Activated CD4-positive, alpha-beta T cell treated with anti-CD3 and anti-CD28 coated beads for 36 hours (primary cell): ENCODE results near the gene SFMBT2. TPM values are rescaled to one million over a fixed set of nuclear protein-coding genes. Genes with fewer than 3 reads are reported as not detected.

Source experiments
- ATAC-seq: fragments of 200-7000 bp; cut with Tn5 transposase; one replicate; pipeline ENCODE4 v1.10.0; 2021; ENCODE audit warnings: mild to moderate bottlenecking, moderate library complexity
- CTCF ChIA-PET: fragments of 350-600 bp; sonication (Branson Sonifier 250); formaldehyde crosslinking; loops from one replicate; lab custom pipeline; 2021; ENCODE audit warnings: antibody characterized with exemption; lab: Charles Lee
- POLR2A ChIA-PET: fragments of 350-600 bp; sonication (Branson Sonifier 250); formaldehyde crosslinking; loops from one replicate; lab custom pipeline; 2021; ENCODE audit warnings: antibody characterized with exemption, inconsistent platforms; lab: Charles Lee
- DNase-seq: peaks from one replicate; pipeline ENCODE4 v3.0.0-alpha.2; 2020
- H3K27ac Mint-ChIP-seq: one replicate; pipeline ENCODE4 v1.8.0; 2021; ENCODE audit warnings: mixed read lengths
- H3K27me3 Mint-ChIP-seq: one replicate; pipeline ENCODE4 v1.8.0; 2021; ENCODE audit warnings: mixed read lengths
- H3K36me3 Mint-ChIP-seq: one replicate; pipeline ENCODE4 v1.8.0; 2021; ENCODE audit warnings: low read depth, mixed read lengths
- H3K4me1 Mint-ChIP-seq: one replicate; pipeline ENCODE4 v1.8.0; 2021; ENCODE audit warnings: mixed read lengths
- H3K4me3 Mint-ChIP-seq: one replicate; pipeline ENCODE4 v1.8.0; 2021; ENCODE audit warnings: mild to moderate bottlenecking, moderate library complexity, mixed read lengths
- H3K9me3 Mint-ChIP-seq: one replicate; pipeline ENCODE4 v1.8.0; 2021; ENCODE audit warnings: low read depth, mixed read lengths
- intact Hi-C, 2 experiments: fragments of 100-400 bp; cut with DNase I in 1 of 2; cut with micrococcal nuclease in 1 of 2; formaldehyde crosslinking; loops; one replicate each; pipeline versions ENCODE4 v1.14.2 to v1.15.1; 2022 to 2024; cut with DNase I, micrococcal nuclease
- total RNA-seq, 2 experiments: library from RNA; stranded (reverse); gene quantifications; one replicate each; pipeline ENCODE4 v1.2.3, GENCODE V29; 2021

The SFMBT2 gene
- total RNA-seq, 2 experiments from 2014 or later: 17.6 to 18.0 TPM

- ChIA-PET POLR2A (interaction anchor here (0.6 to 1.4 kb wide), 4 partner anchors 138 to 480 kb away, joined by 3 to 5 read pairs (median 4); no protein-coding TSS in a partner anchor), CTCF (interaction anchor here (0.5 to 2.5 kb wide), 8 partner anchors 139 to 492 kb away, joined by 3 to 9 read pairs (median 4); no protein-coding TSS in a partner anchor)
- Mint-ChIP-seq H3K4me3 (peak overlapping the region; percentile 94), H3K4me1 (peaks cover 47% of the 10 kb centered on the region), H3K27ac (peak overlapping the region; percentile 93), H3K36me3 (peaks cover 9% of the 10 kb centered on the region), H3K27me3 (peaks cover 10% of the 10 kb centered on the region), H3K9me3 (no peaks in the 10 kb centered on the region)
- no peak for ATAC-seq
- DNase-seq: peak; percentile 68
- intact Hi-C loops: loop anchor here in 1 of 2 experiments (5.0 kb wide), 1 partner anchor 993 kb away; no protein-coding TSS in a partner anchor
These were observed 453 bp downstream of the SFMBT2 start for GRCh38 chr10:7410301-7410861.

DNA sequence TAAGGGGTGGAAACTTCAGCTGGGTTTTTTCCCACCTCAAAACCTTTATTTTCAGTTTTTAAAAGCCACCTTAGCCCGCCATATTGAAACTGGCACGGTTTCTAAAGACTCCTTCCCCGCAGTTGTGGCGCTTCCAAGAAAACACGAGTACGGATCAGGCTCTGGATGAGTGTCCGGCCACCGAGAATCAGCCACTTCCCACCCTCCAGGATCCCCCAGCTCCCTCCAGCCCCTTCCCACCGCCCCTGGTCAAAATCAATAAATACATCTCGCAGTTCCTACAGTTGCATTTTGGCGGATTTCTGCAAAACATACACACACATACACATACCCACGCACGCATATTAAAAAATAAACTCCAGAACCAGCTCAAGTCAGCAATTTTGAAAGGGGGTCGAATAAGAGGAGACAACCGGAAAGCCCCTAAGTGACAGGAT, 1.1 kb downstream of the SFMBT2 start:
- H3K36me3 Mint-ChIP-seq: peaks cover 13% of the 10 kb centered on the region
- peaks cover 53% of the 10 kb centered on the region for H3K4me1 Mint-ChIP-seq
- peak; percentile 5 for ATAC-seq
- H3K27me3 Mint-ChIP-seq: peaks cover 10% of the 10 kb centered on the region
- ChIA-PET POLR2A (interaction anchor here (1.1 to 1.6 kb wide), 3 partner anchors 21 to 143 kb away, joined by 4 to 6 read pairs (median 4); no protein-coding TSS in a partner anchor), CTCF (interaction anchor here (0.7 to 1.5 kb wide), 5 partner anchors 151 to 964 kb away, joined by 3 to 5 read pairs (median 3); no protein-coding TSS in a partner anchor)
- no peaks in the 10 kb centered on the region for H3K9me3 Mint-ChIP-seq
- peak overlapping the region; percentile 93 for H3K27ac Mint-ChIP-seq
- peak; percentile 56 for DNase-seq
- intact Hi-C loops: loop anchor here (1.0 to 5.0 kb wide), 5 partner anchors 141 to 992 kb away; no protein-coding TSS in a partner anchor
- peak overlapping the region; percentile 94 for H3K4me3 Mint-ChIP-seq

DNA sequence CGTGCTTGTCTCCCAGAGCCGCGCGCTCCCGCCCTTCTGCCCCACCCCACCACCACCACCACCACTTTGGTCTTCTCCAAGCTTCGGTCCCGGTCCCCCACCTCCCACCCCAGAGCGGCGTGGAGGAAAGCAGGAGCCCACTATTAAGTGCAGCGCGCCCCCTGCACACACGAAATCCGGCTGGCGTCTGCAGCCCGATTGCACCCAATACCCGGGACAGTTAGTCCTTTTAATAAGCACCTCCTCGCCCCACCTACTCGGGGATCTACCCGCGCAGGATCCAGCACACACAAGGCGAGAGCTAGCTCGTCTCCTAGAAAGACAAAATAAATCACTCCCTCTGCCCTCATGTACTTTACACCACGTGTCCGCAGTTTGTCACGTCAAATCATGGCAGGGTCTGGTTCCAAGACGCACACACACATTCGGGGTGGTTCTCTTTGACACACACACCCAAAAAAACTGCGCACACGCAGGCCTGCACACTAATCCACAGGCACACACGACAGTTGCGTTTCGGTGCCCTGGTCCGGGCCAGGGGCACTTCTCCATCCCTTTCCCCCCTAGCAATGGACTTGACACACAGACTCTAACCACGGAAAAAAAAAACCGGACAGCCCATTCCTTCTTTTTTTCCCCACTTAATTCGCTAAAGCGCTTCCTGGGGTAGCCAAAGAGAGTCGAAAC, 1.6 kb downstream of the SFMBT2 start:
- ATAC-seq (peak; percentile 74), DNase-seq (peak; percentile 82)
- peaks cover 13% of the 10 kb centered on the region for H3K36me3 Mint-ChIP-seq
- peak overlapping the region; percentile 93 for H3K27ac Mint-ChIP-seq
- H3K4me3 Mint-ChIP-seq: peak overlapping the region; percentile 94
- ChIA-PET CTCF (interaction anchor here (0.6 to 1.5 kb wide), 8 partner anchors 8 to 964 kb away, joined by 3 to 5 read pairs (median 3); no protein-coding TSS in a partner anchor), POLR2A (interaction anchor here (0.6 to 1.6 kb wide), 4 partner anchors 20 to 155 kb away, joined by 3 to 6 read pairs (median 4); no protein-coding TSS in a partner anchor)
- peaks cover 58% of the 10 kb centered on the region for H3K4me1 Mint-ChIP-seq
- H3K27me3 Mint-ChIP-seq: peaks cover 10% of the 10 kb centered on the region
- H3K9me3 Mint-ChIP-seq: no peaks in the 10 kb centered on the region
- intact Hi-C loops: loop anchor here (1.0 to 2.0 kb wide), 4 partner anchors 140 to 224 kb away; no protein-coding TSS in a partner anchor

DNA sequence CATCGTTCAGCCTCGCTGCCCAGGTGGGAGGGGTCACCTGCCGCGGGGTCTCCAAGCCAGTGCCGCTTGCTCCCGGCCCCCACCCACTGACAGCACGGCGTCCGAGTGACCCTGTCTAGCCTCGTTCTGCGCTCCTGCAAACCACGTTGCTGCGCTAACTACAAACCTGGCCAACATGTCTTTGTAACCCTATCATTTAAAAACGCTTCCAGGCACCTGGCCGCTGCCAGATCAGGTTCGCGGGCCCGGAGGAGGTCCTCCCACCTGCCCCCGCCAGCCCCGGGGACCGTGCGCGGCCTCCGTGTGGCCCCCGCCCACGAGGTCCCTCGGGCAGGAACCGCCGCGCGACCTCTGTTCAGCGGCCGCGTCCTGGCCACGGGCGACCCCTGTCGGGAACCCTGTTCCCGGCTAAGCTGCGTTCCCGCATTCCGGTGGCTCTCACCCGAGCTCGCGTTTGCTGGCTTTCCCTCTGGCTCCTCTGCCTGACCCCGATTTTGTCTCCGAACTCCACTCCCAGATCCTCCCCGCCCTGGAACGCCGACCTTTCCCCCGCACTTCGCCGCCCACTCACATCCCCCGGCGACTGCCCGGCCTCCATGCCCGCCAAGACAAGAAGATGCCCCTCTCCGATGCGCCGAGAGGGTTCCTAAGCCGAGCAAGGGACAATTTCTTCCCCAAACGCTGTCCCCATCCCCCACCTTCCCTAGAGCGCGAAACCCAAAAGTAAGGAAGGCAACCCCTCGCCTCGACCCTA, 2.4 kb downstream of the SFMBT2 start:
- ChIA-PET POLR2A (interaction anchor here (0.6 to 1.6 kb wide), 4 partner anchors 19 to 155 kb away, joined by 3 to 6 read pairs (median 4); no protein-coding TSS in a partner anchor), CTCF (interaction anchor here (0.6 to 1.5 kb wide), 7 partner anchors 9 to 488 kb away, joined by 3 to 5 read pairs (median 3); no protein-coding TSS in a partner anchor)
- peak; percentile 5 for ATAC-seq
- Mint-ChIP-seq H3K27ac (peak overlapping the region; percentile 93), H3K36me3 (peaks cover 13% of the 10 kb centered on the region), H3K27me3 (peaks cover 8% of the 10 kb centered on the region), H3K4me3 (peak overlapping the region; percentile 94), H3K4me1 (peaks cover 58% of the 10 kb centered on the region), H3K9me3 (no peaks in the 10 kb centered on the region)
- peak; percentile 73 for DNase-seq
- intact Hi-C loops: loop anchor here (1.0 to 2.0 kb wide), 5 partner anchors 140 to 223 kb away; no protein-coding TSS in a partner anchor

DNA sequence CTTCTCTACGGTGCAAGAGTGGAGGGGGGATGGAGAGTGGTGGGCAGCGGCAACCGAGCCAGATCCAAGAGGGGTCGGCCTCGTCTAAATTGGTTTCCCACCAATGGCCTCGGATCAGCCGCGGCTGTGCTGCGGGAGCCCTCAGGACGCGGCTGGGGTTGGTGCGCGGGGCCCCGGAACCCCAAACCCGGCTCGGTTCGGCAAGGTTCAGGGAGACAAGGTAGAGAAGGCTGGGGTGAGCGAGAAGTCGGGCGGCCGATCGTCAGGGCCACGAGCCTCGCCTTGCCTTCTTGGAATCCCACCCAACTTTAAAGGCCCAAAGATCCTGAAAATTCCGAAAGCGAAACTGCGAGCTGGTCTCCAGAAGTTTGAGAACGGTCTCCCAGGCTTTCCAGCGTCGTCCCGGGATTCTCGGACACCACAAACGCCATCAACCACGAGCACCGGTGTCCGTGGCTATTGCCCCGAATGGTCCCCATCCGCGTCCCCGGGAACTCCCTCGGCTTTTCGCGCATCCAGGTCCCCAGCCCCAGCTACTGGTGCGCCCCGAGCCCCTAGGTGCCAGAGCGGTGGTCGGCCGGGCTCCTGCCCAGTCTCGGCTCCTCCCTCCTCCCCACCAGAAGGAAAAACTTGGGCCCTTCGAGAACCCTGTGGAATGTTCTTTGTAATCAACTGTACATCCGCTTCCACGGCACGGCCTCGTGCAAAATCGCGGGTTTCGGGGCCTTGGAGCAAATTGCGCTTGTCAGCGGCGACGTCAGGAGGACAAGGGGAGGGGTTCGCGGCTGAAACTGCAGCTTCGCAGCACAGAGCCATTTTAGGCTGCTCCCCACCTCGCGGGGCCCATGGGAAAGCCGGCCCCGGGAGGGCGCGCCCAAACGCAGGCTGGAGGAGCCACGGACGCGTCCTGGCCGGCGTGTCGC, 3.2 kb downstream of the SFMBT2 start:
- H3K36me3 Mint-ChIP-seq: peaks cover 17% of the 10 kb centered on the region
- H3K9me3 Mint-ChIP-seq: no peaks in the 10 kb centered on the region
- H3K27ac Mint-ChIP-seq: peak overlapping the region; percentile 83
- POLR2A ChIA-PET: interaction anchor here (1.6 kb wide), 1 partner anchor 18 kb away, joined by 4 read pairs; no protein-coding TSS in a partner anchor
- H3K27me3 Mint-ChIP-seq: peaks cover 5% of the 10 kb centered on the region
- peaks cover 62% of the 10 kb centered on the region for H3K4me1 Mint-ChIP-seq
- ATAC-seq: no peak
- CTCF ChIA-PET: interaction anchor here (0.9 to 1.2 kb wide), 3 partner anchors 22 to 287 kb away, joined by 3 to 4 read pairs (median 3); no protein-coding TSS in a partner anchor
- intact Hi-C loops: loop anchor here (1.0 to 2.0 kb wide), 4 partner anchors 139 to 215 kb away; no protein-coding TSS in a partner anchor
- DNase-seq: peak; percentile 78
- peak overlapping the region; percentile 94 for H3K4me3 Mint-ChIP-seq

DNA sequence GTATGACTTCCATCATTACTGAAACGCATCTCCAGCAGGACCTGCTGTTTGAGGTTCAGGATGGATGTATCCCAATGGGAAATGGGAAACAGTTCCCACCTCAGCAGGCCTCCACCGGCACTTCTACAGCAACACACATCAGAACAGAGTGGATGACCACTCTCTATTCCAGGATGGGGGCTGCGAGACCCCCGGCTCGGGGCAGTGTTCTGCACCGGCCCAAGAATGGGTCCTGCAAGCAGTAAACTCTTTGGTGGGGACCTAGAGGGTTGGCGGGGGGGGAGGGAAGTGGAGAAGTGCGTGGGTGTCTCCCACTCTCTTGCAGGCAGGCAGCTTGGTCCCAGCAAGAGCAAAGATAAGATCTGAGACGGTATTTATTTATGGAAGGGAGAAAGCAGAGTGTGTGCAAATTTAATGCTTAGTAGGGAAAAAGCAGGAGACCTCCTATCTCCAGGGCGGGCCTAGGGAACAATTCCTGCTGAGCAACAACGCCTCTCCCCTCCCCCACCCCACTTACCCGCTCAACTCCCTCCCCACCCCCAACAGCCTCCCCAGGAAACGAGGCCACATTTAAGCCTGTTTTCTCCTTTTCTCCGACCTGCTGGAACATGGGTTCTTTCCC, 4.0 kb downstream of the SFMBT2 start:
- peak; percentile 20 for DNase-seq
- Mint-ChIP-seq H3K9me3 (no peaks in the 10 kb centered on the region), H3K4me3 (peak overlapping the region; percentile 94), H3K36me3 (peaks cover 19% of the 10 kb centered on the region), H3K27me3 (no peaks in the 10 kb centered on the region), H3K4me1 (peaks cover 54% of the 10 kb centered on the region), H3K27ac (no peak overlapping the region)
- intact Hi-C loops: no loop called here
- ChIA-PET POLR2A (no interaction called here), CTCF (no interaction called here)
- ATAC-seq: no peak

DNA sequence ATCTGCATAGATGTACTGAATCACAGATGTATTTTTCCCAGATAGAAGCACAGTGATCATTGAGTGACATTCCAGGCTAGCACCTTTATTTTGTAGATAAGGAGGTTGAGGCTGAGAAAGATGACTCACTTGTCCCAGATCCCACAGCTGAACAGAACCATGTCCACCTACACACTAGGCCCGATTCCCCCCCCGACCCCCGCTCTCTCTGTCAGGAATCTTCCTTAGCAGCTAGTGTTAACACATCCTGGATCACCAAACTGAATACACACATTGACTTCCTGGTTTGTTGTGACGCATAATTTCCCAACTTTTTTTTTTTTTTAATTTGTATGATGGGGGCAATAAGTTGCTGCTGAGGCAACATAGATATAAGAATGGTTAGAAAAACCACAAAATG, 5.2 kb downstream of the SFMBT2 start:
- Mint-ChIP-seq H3K4me1 (peaks cover 55% of the 10 kb centered on the region), H3K4me3 (no peak overlapping the region), H3K27me3 (no peaks in the 10 kb centered on the region)

GRCh38 chr10:7403620-7404019, 7.2 kb downstream of the SFMBT2 start:
- no peak overlapping the region for H3K4me3 Mint-ChIP-seq
- peaks cover 28% of the 10 kb centered on the region for H3K36me3 Mint-ChIP-seq
- peaks cover 62% of the 10 kb centered on the region for H3K4me1 Mint-ChIP-seq
- no peak overlapping the region for H3K27ac Mint-ChIP-seq
- POLR2A ChIA-PET: no interaction called here
- ATAC-seq (no peak), DNase-seq (no peak)
- no peaks in the 10 kb centered on the region for H3K9me3 Mint-ChIP-seq
- no peaks in the 10 kb centered on the region for H3K27me3 Mint-ChIP-seq
- CTCF ChIA-PET: no interaction called here
- intact Hi-C loops: no loop called here

More for the DNA sequence above, 5.2 kb downstream of the SFMBT2 start:
- peak overlapping the region; percentile 55 for H3K27ac Mint-ChIP-seq
- ATAC-seq (no peak), DNase-seq (no peak)
- CTCF ChIA-PET: no interaction called here
- POLR2A ChIA-PET: no interaction called here
- intact Hi-C loops: no loop called here
- H3K36me3 Mint-ChIP-seq: peaks cover 23% of the 10 kb centered on the region
- no peaks in the 10 kb centered on the region for H3K9me3 Mint-ChIP-seq

DNA sequence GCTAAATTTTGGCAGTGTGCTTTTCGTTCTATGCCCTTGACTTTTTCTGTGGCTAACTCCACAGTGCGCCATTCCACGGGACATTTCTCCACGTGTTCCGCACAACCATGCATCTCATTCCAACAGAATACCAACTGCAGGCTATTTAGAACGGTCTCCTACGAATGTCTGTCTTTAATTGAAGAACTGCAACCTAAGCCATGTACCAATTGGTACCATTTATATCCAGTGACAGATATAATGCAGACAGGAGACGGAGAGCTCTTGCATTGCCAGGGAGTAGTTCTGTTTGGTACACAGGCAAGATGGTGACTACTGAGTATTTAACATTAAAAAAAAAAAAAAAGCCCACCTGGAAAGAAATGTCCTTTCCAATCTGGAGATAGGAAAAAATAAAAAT, 9.1 kb downstream of the SFMBT2 start:
- CTCF ChIA-PET: no interaction called here
- H3K36me3 Mint-ChIP-seq: peaks cover 27% of the 10 kb centered on the region
- DNase-seq: no peak
- peaks cover 66% of the 10 kb centered on the region for H3K4me1 Mint-ChIP-seq
- no peaks in the 10 kb centered on the region for H3K9me3 Mint-ChIP-seq
- H3K27ac Mint-ChIP-seq: no peak overlapping the region
- POLR2A ChIA-PET: no interaction called here
- no peaks in the 10 kb centered on the region for H3K27me3 Mint-ChIP-seq
- intact Hi-C loops: no loop called here
- no peak for ATAC-seq
- H3K4me3 Mint-ChIP-seq: no peak overlapping the region

DNA sequence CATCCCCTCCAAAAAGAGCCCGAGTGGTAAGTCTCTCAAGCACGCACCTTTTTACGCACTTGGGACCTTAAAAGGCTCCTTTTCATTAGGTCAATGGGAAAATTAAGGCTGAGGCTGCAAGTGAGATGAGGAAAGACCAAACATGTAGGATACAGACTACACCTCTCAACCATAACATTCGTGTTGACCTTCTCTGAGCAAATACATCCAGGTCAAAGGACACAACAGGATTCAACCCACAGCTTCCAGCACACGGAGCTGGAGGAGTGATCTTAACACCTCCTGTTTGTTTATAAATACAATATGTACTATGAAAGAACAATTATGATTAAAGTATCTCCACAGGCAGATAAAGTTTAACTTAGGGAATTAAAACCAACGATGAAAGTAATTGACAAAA, 9.7 kb downstream of the SFMBT2 start:
- DNase-seq (no peak), ATAC-seq (no peak)
- no peaks in the 10 kb centered on the region for H3K27me3 Mint-ChIP-seq
- ChIA-PET POLR2A (no interaction called here), CTCF (no interaction called here)
- H3K36me3 Mint-ChIP-seq: peaks cover 30% of the 10 kb centered on the region
- H3K4me3 Mint-ChIP-seq: no peak overlapping the region
- no peaks in the 10 kb centered on the region for H3K9me3 Mint-ChIP-seq
- H3K27ac Mint-ChIP-seq: no peak overlapping the region
- intact Hi-C loops: no loop called here
- H3K4me1 Mint-ChIP-seq: peaks cover 65% of the 10 kb centered on the region
